ENCODE measurements around the gene FZD8. TPM values are rescaled to one million over a fixed set of nuclear protein-coding genes. Genes with fewer than 3 reads are reported as not detected.

The FZD8 gene
- total RNA-seq, 1 experiment from 2014 or later, result 13.8 TPM

GRCh38 chr10:35626971-35627507, 15.1 kb downstream of the FZD8 start:
- Histone ChIP-seq H2BK15ac (ENCODE audit: low read depth, low read length) (no peak overlapping the region), H3K14ac (ENCODE audit: insufficient read depth, low read length) (no peak overlapping the region), H3K9ac (ENCODE audit: extremely low read depth, insufficient read length, low read length) (no peak overlapping the region), H3K79me2 (ENCODE audit: insufficient read depth, low read length) (no peaks in the 10 kb centered on the region), H4K20me1 (ENCODE audit: control insufficient read depth, insufficient read depth, insufficient read length) (no peaks in the 10 kb centered on the region), H2BK12ac (ENCODE audit: insufficient read length, low read depth, low read length) (no peak overlapping the region), H3K27ac (ENCODE audit: insufficient read length, low read depth, low read length) (no peak overlapping the region), H3K56ac (ENCODE audit: insufficient read length, low read depth, low read length) (no peak overlapping the region), H3K79me1 (ENCODE audit: insufficient read depth, low read depth, low read length, poor library complexity, severe bottlenecking) (no peaks in the 10 kb centered on the region), H3K27me3 (ENCODE audit: insufficient read depth, low read length) (no peaks in the 10 kb centered on the region), H3K4ac (ENCODE audit: low read depth, low read length) (no peak overlapping the region), H3K23me2 (ENCODE audit: insufficient read length, low read depth, low read length, poor library complexity, severe bottlenecking) (no peaks in the 10 kb centered on the region), H3K23ac (ENCODE audit: insufficient read length, low read depth, low read length) (no peak overlapping the region), H2BK120ac (ENCODE audit: low read depth, low read length, poor library complexity, severe bottlenecking) (no peak overlapping the region), H3K4me1 (ENCODE audit: insufficient read depth, low read length) (no peaks in the 10 kb centered on the region), H3T11ph (ENCODE audit: low read length) (no peak overlapping the region), H4K91ac (ENCODE audit: insufficient read length, low read depth, low read length) (no peak overlapping the region), H2BK5ac (ENCODE audit: insufficient read length, low read length) (no peak overlapping the region), H4K8ac (replicated peaks; ENCODE audit: insufficient read length, low read depth, low read length) (no peak overlapping the region), H3K9me3 (ENCODE audit: control insufficient read depth, low read depth, low read length) (no peaks in the 10 kb centered on the region), H3K4me2 (ENCODE audit: insufficient read depth, insufficient read length, low read length) (no peak overlapping the region), H4K5ac (ENCODE audit: insufficient read length, low read depth, low read length) (no peak overlapping the region), H2AFZ (ENCODE audit: low read length) (no peak overlapping the region), H2AK5ac (ENCODE audit: insufficient read length, low read length) (no peak overlapping the region), H2BK20ac (ENCODE audit: low read depth, low read length, poor library complexity, severe bottlenecking) (no peak overlapping the region), H3K18ac (ENCODE audit: insufficient read length, low read depth, low read length) (no peak overlapping the region)
- no peak for DNase-seq
- TF ChIP-seq CTCF (conservative IDR thresholded peaks at IDR 0.05), result no peak
- no peak overlapping the region for H3K27ac Mint-ChIP-seq
- WGBS (ENCODE audit: extremely low coverage, insufficient read length, low lambda C conversion rate), result no CpG with 5 or more reads among the region's 6 CpGs
- no peaks in the 10 kb centered on the region; a peak in 2 of 7 replicates for H3K36me3 Mint-ChIP-seq (ENCODE audit: insufficient read depth in 1 of 3, low read depth in 3 of 3)
- H3K4me1 Mint-ChIP-seq, result no peaks in the 10 kb centered on the region
- H3K4me3 Mint-ChIP-seq, result no peak overlapping the region
- H3K27me3 Mint-ChIP-seq (ENCODE audit: low read depth), result peaks cover 2% of the 10 kb centered on the region; the same call in 1 of the 2 replicates
- H3K9me3 Mint-ChIP-seq, result peaks cover 5 to 8% of the 10 kb centered on the region in 2 experiments; a peak in 2 of 5 replicates

All from H9 (cell line).